HepG2 (cell line): ENCODE data around the gene ABTB2. TPM values are rescaled to one million over a fixed set of nuclear protein-coding genes. Genes with fewer than 3 reads are reported as not detected.
A peak's percentile ranks its signal among the peaks of the same experiment; 100 is the strongest.

ENCODE experiments used
- CC2D1A ChIP-seq: sonication (generic); formaldehyde crosslinking; IDR thresholded peaks from 2 replicates; pipeline ENCODE4 v1.8.1; 2023; ENCODE audit warnings: mild to moderate bottlenecking, missing genetic modification reagents
- MAF1 ChIP-seq: sonication (generic); formaldehyde crosslinking; IDR thresholded peaks from 2 replicates; pipeline ENCODE4 v1.5.0; 2020; ENCODE audit warnings: missing genetic modification reagents, borderline replicate concordance
- NR1H2 ChIP-seq: sonication (generic); formaldehyde crosslinking; IDR thresholded peaks from 2 replicates; pipeline ENCODE4 v1.8.1; 2022; ENCODE audit warnings: low read depth, missing genetic modification reagents, borderline replicate concordance
- PAF1 ChIP-seq: IDR thresholded peaks from 2 replicates; pipeline ENCODE4 v1.6.1; 2016; ENCODE audit warnings: missing genetic modification reagents, missing compliant biosample characterization
- POGZ ChIP-seq: sonication (generic); formaldehyde crosslinking; IDR thresholded peaks from 2 replicates; pipeline ENCODE4 v1.4.0; 2020; ENCODE audit warnings: mild to moderate bottlenecking, missing genetic modification reagents
- RAD51 ChIP-seq: fragments of 450-650 bp; IDR thresholded peaks from 2 replicates; pipeline ENCODE4 v1.6.1; 2016; ENCODE audit warnings: borderline replicate concordance
- RXRA ChIP-seq: sonication (generic); formaldehyde crosslinking; IDR thresholded peaks from 2 replicates; pipeline ENCODE4 v1.5.1; 2020; ENCODE audit warnings: missing genetic modification reagents
- SETDB1 ChIP-seq: sonication (generic); formaldehyde crosslinking; IDR thresholded peaks from 2 replicates; pipeline ENCODE4 v1.5.1; 2020; ENCODE audit warnings: missing genetic modification reagents, mild to moderate bottlenecking, borderline replicate concordance
- SIN3A ChIP-seq: IDR thresholded peaks from 2 replicates; pipeline ENCODE4 v1.6.1; 2011; ENCODE audit warnings: low read depth, mild to moderate bottlenecking, control low read depth, low read length, borderline replicate concordance
- SRSF9 ChIP-seq: fragments of 200-400 bp; formaldehyde crosslinking; IDR thresholded peaks from 2 replicates; pipeline ENCODE4 v1.6.1; 2018; ENCODE audit warnings: borderline replicate concordance, mild to moderate bottlenecking, low read depth, low read length; ENCODE audit not compliant: insufficient read depth, poor library complexity, severe bottlenecking
- ZEB1 ChIP-seq: IDR thresholded peaks from 2 replicates; pipeline ENCODE4 v1.6.1; 2012; ENCODE audit warnings: mild to moderate bottlenecking, low read depth, inconsistent platforms; ENCODE audit not compliant: insufficient replicate concordance
- ZFP36L2 ChIP-seq: sonication (generic); formaldehyde crosslinking; IDR thresholded peaks from 2 replicates; pipeline ENCODE4 v1.4.0; 2020; ENCODE audit warnings: missing genetic modification reagents
- ZNF484 ChIP-seq: sonication (generic); formaldehyde crosslinking; IDR thresholded peaks from 2 replicates; pipeline ENCODE4 v1.5.1; 2020; ENCODE audit warnings: mild to moderate bottlenecking, low read depth, missing genetic modification reagents, borderline replicate concordance
- polyA plus RNA-seq, 8 experiments: library from polyadenylated mRNA; depleted of rRNA in 3 of 8; stranded (reverse) in 7 of 8; unstranded in 1 of 8; fragments of >200 nt; fragmentation: Illumina TruSeq in 4 of 8; extraction: Trizol in 4 of 8; gene quantifications; 2 replicates each; pipeline versions ENCODE4 v1.2.1 to v1.2.3, GENCODE V29; 2011 to 2016; ENCODE audit warnings: low read depth in 4 of 8, missing spikeins in 1 of 8, mixed read lengths in 1 of 8; ENCODE audit not compliant: insufficient read depth in 1 of 8
- total RNA-seq, 5 experiments: library from RNA; depleted of rRNA; stranded (reverse); fragments of >200 nt; fragmentation: Illumina TruSeq; extraction: Trizol; gene quantifications; 2 replicates each; pipeline ENCODE4 v1.2.3, GENCODE V29; 2016; ENCODE audit warnings: low read depth in 1 of 5
- TF ChIP-seq, protein P1 (sequence below): sonication (generic); formaldehyde crosslinking; IDR thresholded peaks from 2 replicates; pipeline ENCODE4 v1.5.0; 2020; ENCODE audit warnings: mild to moderate bottlenecking, missing genetic modification reagents, borderline replicate concordance
- TF ChIP-seq, protein P2 (sequence below): sonication (generic); formaldehyde crosslinking; IDR thresholded peaks from 2 replicates; pipeline ENCODE4 v1.5.0; 2020; ENCODE audit warnings: missing genetic modification reagents, mild to moderate bottlenecking, borderline replicate concordance
- TF ChIP-seq, protein P3 (sequence below): sonication (generic); formaldehyde crosslinking; IDR thresholded peaks from 2 replicates; pipeline ENCODE4 v1.4.0; 2020; ENCODE audit warnings: missing genetic modification reagents, mild to moderate bottlenecking, borderline replicate concordance
- TF ChIP-seq, protein P4 (sequence below): sonication (generic); formaldehyde crosslinking; IDR thresholded peaks from 2 replicates; pipeline ENCODE4 v1.9.0; 2021; ENCODE audit warnings: missing genetic modification reagents, borderline replicate concordance
- TF ChIP-seq, protein P5 (sequence below): sonication (generic); formaldehyde crosslinking; IDR thresholded peaks from 2 replicates; pipeline ENCODE4 v1.4.0; 2020; ENCODE audit warnings: mild to moderate bottlenecking, missing genetic modification reagents

Gene ABTB2
- total and polyA plus RNA-seq, 2 of the 13 experiments (the other 11 are each of a cell fraction or from before 2014, with no cell fraction given) = 5.1 to 15.4 TPM

DNA sequence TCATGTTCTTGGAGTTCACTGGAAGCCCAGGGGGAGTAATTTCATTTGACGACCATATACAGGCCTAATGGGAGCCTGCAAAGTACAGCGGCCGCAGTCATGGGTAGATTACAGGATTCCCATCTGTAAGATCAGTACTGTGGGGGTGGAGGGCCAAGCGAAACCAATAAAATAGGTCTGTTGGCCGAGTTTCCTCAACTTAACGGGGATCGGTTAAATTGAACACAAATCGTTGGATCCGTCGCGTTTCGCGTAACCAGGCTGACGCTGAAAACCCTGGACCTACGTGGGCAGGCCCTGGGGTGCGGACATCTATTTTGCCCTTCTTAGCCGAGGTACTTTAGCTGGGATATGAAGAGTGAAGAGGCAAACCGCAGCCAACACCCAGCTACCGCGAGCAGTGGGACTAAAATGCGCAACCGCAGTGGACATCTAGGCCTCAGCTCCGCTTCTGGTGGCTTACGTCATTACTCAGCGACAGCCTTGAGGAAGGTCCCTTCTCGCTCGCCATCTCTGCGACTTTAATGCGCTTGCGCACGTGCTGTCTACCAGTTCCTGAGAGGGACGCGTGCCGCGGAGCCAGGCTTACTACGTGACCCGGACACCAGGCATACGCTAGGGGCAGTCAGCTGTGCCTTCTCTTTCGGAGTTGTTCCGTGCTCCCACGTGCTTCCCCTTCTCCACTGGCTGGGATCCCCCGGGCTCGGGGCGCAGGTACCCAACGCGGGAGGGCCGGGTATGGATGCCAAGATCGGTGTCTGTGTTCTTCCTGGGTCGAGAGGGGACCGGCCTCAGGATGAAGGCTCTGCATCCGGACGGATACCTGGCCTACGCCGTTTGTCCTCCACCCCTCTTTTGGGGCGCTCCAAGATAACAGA, 252.5 kb downstream of the ABTB2 start, which contains the start of gene NAT10 (continued):
- TF ChIP-seq, protein P1, sequence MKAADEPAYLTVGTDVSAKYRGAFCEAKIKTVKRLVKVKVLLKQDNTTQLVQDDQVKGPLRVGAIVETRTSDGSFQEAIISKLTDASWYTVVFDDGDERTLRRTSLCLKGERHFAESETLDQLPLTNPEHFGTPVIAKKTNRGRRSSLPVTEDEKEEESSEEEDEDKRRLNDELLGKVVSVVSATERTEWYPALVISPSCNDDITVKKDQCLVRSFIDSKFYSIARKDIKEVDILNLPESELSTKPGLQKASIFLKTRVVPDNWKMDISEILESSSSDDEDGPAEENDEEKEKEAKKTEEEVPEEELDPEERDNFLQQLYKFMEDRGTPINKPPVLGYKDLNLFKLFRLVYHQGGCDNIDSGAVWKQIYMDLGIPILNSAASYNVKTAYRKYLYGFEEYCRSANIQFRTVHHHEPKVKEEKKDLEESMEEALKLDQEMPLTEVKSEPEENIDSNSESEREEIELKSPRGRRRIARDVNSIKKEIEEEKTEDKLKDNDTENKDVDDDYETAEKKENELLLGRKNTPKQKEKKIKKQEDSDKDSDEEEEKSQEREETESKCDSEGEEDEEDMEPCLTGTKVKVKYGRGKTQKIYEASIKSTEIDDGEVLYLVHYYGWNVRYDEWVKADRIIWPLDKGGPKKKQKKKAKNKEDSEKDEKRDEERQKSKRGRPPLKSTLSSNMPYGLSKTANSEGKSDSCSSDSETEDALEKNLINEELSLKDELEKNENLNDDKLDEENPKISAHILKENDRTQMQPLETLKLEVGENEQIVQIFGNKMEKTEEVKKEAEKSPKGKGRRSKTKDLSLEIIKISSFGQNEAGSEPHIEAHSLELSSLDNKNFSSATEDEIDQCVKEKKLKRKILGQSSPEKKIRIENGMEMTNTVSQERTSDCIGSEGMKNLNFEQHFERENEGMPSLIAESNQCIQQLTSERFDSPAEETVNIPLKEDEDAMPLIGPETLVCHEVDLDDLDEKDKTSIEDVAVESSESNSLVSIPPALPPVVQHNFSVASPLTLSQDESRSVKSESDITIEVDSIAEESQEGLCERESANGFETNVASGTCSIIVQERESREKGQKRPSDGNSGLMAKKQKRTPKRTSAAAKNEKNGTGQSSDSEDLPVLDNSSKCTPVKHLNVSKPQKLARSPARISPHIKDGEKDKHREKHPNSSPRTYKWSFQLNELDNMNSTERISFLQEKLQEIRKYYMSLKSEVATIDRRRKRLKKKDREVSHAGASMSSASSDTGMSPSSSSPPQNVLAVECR (CRISPR knock-in tag) = peak; percentile 100
- no peak; the same call in 1 of the 2 replicates for TF ChIP-seq NR1H2 (CRISPR knock-in tag)
- 0 out of 2 replicates have a peak, but pooled peaks have one; percentile 29 for TF ChIP-seq ZFP36L2
- TF ChIP-seq, protein P2, sequence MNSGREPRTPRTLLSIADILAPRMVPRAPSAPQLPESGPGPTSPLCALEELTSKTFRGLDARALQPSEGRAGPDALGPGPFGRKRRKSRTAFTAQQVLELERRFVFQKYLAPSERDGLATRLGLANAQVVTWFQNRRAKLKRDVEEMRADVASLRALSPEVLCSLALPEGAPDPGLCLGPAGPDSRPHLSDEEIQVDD (CRISPR knock-in tag) = peak; percentile 64; the same call in 1 of the 2 replicates
- peak; percentile 90 for TF ChIP-seq POGZ
- no peak for TF ChIP-seq RAD51
- peak; percentile 53 for TF ChIP-seq ZEB1
- TF ChIP-seq SETDB1 (CRISPR knock-in tag) = no peak
- TF ChIP-seq, protein P3, sequence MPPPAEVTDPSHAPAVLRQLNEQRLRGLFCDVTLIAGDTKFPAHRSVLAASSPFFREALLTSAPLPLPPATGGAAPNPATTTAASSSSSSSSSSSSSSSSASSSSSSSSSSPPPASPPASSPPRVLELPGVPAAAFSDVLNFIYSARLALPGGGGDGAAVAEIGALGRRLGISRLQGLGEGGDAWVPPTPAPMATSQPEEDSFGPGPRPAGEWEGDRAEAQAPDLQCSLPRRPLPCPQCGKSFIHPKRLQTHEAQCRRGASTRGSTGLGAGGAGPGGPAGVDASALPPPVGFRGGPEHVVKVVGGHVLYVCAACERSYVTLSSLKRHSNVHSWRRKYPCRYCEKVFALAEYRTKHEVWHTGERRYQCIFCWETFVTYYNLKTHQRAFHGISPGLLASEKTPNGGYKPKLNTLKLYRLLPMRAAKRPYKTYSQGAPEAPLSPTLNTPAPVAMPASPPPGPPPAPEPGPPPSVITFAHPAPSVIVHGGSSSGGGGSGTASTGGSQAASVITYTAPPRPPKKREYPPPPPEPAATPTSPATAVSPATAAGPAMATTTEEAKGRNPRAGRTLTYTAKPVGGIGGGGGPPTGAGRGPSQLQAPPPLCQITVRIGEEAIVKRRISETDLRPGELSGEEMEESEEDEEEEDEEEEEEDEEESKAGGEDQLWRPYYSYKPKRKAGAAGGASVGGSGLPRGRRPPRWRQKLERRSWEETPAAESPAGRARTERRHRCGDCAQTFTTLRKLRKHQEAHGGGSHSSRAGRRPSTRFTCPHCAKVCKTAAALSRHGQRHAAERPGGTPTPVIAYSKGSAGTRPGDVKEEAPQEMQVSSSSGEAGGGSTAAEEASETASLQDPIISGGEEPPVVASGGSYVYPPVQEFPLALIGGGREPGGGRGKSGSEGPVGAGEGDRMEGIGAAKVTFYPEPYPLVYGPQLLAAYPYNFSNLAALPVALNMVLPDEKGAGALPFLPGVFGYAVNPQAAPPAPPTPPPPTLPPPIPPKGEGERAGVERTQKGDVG (CRISPR knock-in tag) = peak; percentile 89; the same call in 1 of the 2 replicates
- TF ChIP-seq SRSF9 = no peak
- TF ChIP-seq, protein P4, sequence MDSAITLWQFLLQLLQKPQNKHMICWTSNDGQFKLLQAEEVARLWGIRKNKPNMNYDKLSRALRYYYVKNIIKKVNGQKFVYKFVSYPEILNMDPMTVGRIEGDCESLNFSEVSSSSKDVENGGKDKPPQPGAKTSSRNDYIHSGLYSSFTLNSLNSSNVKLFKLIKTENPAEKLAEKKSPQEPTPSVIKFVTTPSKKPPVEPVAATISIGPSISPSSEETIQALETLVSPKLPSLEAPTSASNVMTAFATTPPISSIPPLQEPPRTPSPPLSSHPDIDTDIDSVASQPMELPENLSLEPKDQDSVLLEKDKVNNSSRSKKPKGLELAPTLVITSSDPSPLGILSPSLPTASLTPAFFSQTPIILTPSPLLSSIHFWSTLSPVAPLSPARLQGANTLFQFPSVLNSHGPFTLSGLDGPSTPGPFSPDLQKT (CRISPR knock-in tag) = no peak
- TF ChIP-seq ZNF484 (CRISPR knock-in tag) = no peak
- peak; percentile 83 for TF ChIP-seq RXRA (CRISPR knock-in tag)
- TF ChIP-seq PAF1 (CRISPR knock-in tag) = peak; percentile 66; the same call in 1 of the 2 replicates
- peak; percentile 94; the same call in 1 of the 2 replicates for TF ChIP-seq SIN3A
- TF ChIP-seq CC2D1A = no peak
- TF ChIP-seq, protein P5, sequence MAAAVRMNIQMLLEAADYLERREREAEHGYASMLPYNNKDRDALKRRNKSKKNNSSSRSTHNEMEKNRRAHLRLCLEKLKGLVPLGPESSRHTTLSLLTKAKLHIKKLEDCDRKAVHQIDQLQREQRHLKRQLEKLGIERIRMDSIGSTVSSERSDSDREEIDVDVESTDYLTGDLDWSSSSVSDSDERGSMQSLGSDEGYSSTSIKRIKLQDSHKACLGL = peak; percentile 99; the same call in 1 of the 2 replicates
- no peak for TF ChIP-seq MAF1 (CRISPR knock-in tag)
